Fibroblast of villous mesenchyme (primary cell): ENCODE data around the gene FAM169A. TPM values are rescaled to one million over a fixed set of nuclear protein-coding genes. Genes with fewer than 3 reads are reported as not detected.

Experiments
- DNase-seq: peaks from one replicate; pipeline ENCODE4 v3.0.0-alpha.2; 2010; ENCODE audit warnings: low read depth
- H3K4me3 ChIP-seq: 2 replicates; pipeline ENCODE4 v1.5.1; 2011; ENCODE audit warnings: low read depth, mild to moderate bottlenecking, low read length
- total RNA-seq: library from RNA; depleted of rRNA; stranded (reverse); fragments of >200 nt; gene quantifications from 2 replicates; pipeline ENCODE4 v1.2.3, GENCODE V29; 2012
- TF ChIP-seq, protein P1 (sequence below): IDR thresholded peaks from 2 replicates; pipeline ENCODE4 v1.5.1; 2012; ENCODE audit warnings: low read depth, mild to moderate bottlenecking, low read length; ENCODE audit not compliant: insufficient read depth

The FAM169A gene
- total RNA-seq, 1 donor = 3.9 TPM

DNA sequence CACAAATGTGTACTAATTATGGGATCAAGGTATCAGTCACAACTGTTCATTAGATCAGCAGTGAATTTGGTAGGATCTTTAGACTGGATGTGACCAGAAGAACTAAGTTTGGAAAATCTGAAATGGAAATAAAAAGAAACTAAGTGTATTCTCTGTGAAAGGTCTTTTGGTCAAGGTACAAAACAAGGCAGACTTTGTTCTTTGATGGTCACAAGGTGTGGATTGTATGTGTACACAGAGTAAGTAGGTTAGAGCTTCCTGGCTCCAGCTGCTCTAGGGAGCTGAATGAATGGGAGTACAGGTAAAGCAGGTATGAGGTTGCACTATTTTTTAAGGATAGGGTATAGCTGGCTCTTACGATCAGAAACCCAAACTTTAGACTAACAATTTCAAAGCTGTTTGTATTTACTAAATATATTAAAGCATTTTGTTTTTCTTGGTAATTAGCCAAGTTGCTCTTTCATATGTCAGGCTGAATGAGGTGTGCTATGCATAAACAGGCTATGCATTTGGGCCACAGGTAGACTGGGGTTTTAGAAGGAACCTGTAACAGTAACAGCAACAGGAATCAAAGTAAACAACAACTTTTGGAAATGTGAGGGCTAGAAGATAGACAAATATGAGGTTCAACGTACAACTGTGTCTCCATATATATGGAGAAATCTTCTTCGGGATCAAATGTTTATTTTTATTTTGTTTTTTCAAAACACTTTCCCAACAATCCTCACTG lies 32.5 kb downstream of the FAM169A start:
- no peak for DNase-seq
- no peak overlapping the region for H3K4me3 ChIP-seq
- TF ChIP-seq, protein P1, sequence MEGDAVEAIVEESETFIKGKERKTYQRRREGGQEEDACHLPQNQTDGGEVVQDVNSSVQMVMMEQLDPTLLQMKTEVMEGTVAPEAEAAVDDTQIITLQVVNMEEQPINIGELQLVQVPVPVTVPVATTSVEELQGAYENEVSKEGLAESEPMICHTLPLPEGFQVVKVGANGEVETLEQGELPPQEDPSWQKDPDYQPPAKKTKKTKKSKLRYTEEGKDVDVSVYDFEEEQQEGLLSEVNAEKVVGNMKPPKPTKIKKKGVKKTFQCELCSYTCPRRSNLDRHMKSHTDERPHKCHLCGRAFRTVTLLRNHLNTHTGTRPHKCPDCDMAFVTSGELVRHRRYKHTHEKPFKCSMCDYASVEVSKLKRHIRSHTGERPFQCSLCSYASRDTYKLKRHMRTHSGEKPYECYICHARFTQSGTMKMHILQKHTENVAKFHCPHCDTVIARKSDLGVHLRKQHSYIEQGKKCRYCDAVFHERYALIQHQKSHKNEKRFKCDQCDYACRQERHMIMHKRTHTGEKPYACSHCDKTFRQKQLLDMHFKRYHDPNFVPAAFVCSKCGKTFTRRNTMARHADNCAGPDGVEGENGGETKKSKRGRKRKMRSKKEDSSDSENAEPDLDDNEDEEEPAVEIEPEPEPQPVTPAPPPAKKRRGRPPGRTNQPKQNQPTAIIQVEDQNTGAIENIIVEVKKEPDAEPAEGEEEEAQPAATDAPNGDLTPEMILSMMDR = no peak

DNA sequence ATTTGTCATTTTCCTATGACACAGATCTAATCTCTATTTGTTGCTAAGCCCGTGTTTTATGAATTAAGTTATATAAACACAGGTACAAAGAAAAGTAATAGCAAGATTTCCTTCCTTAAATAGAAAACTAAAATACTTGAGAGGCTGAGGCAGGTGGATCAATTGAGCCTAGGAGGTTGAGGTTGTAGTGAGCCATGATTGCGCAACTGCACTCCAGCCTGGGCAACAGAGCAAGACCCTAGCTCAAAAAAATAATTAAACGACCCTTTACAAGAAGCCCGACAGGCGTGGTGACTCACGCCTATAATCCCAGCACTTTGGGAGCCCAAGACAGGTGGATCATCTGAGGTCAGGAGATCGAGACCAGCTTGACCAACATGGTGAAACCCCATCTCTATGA lies 36.8 kb downstream of the FAM169A start:
- TF ChIP-seq, protein P1 = no peak
- DNase-seq = no peak
- H3K4me3 ChIP-seq = no peak overlapping the region

DNA sequence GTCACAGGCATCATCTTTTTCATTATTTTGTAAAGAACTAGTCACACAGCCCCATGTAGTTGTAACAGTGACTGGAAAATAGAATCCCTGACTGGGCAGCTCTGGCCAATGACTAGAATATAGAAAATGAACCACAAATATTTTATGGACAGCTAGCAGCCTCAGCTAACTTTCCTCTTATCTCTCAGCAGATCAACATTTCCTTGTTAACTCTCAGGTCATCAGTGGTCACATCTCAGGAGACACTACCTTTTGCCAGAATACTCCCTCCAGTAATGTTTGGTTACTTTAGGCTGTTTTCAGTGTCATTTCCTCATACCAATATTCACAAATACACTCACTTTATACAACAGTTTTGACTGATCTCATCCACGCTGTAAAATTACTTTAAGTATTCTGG lies 43.9 kb downstream of the FAM169A start:
- no peak for DNase-seq
- TF ChIP-seq, protein P1 = no peak
- H3K4me3 ChIP-seq = no peak overlapping the region

DNA sequence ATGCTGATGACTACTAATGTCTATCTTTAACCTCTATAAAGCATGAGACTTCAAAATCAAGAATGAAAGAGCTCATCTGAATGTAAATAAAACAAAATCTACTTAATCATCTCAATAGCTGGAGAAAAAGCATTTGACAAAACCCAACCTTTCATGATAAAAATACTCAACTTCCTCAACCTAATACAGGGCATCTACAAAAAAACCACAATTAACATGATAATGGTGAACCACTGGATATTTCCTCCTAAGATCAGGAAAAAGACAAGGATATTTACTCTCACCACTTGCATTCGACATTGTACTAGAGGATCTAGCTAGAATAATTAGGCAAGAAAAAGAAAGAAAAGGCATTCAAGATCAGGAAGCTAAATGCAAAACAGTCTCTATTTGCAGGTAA lies 49.3 kb downstream of the FAM169A start:
- H3K4me3 ChIP-seq = no peak overlapping the region
- TF ChIP-seq, protein P1 = no peak
- no peak for DNase-seq

DNA sequence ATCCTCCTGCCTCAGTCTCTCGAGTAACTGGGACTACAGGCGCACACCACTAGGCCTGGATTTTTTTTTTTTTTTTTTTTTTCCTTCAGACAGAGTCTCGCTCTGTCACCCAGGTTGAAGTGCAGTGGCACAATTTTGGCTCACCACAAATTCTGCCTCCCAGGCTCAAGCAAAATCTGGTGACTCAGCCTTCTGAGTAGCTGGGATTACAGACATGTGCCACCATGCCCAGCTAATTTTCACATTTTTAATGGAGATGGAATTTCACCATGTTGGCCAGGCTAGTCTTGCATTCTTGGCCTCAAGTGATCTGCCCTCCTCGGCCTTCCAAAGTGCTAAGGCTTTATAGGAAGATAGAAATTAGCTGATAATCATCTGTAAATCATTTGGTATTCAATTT lies 55.3 kb downstream of the FAM169A start:
- no peak overlapping the region for H3K4me3 ChIP-seq
- no peak for DNase-seq
- TF ChIP-seq, protein P1 = no peak

DNA sequence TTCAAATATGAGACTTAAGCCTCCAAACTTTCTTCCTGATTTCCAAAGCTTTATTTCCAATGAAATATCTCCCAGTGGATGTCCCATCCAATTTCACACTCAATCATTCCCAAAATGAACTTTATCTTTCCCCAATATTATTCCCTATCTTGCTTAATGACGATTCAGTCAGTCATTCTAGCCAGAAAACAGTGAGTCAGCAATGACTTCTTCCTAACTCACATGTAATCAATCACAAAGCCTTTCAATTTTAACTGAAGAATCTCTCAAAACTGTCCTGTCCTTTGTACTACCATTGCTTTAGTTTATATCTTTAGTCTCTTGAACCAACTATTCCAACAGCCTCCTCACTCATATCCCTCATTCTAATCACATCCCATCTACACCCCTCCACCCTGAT lies 64.2 kb downstream of the FAM169A start:
- DNase-seq = no peak
- TF ChIP-seq, protein P1 = no peak
- no peak overlapping the region for H3K4me3 ChIP-seq

DNA sequence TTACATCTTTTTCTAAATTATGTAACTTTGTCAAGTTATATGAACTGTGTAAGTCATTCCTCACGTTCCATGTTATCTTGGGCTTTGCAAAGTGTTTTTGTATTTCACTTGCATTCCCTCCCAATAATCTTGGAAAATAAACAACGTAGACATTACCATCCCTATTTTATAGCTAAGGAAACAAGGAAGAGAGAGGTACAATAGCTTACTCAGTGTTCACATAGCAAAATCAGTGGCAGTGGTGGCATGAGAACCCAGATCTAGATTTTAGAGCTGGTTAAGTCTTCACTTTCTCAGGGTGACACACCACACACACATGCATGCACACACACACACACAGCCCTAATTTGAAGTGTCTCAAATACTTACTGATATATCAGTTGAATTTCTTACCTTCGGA lies 65.0 kb downstream of the FAM169A start:
- H3K4me3 ChIP-seq = no peak overlapping the region
- TF ChIP-seq, protein P1 = no peak
- DNase-seq = no peak
